Measurements from ENCODE around the gene LTB4R.

LTB4R gene

DNA sequence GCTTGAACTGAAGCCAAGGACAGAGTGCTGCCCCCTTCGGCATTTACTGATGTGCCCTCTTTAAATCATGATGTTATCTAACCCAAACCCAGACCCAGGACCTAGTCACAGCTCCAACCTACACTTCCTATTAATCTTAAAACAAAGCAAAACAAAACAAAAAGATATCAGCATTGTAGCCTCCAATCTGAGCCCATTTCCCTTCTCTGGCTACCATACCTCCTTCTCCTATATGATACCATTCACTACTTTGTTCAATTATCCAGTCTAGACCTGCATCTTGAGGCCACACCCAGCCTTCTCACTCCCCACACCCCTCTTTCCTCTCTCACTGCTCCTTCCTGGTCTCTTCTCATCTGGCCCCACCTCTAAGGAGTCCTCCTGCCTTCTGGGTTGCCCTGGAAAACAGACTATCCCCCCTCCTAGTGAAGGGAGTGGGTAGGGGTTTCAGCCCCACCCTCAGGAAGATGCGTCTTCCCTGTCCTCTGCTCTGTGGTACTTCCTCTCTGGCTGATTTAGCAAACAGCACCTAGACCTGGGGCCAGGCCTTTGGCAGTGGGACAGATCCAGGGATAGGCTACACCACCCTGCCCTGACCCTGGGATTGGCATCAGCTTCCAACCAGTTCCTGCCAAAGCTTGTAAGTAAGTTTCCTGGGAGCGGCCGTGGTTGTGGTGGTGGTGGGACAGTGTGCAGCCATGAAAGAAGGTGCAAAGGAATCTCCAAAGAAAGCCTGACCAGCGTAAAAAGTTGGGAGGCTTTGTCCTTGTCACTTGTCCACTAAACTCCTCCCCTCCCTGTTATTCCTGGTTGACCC, 3.3 kb downstream of the LTB4R start:
- Histone ChIP-seq H3K79me2 (ENCODE audit: low read length) (no peaks in the 10 kb centered on the region), H4K20me1 (ENCODE audit: insufficient read depth, low read length) (no peaks in the 10 kb centered on the region), H3K4me1 (ENCODE audit: low read length) (no peaks in the 10 kb centered on the region), H3K4me3 (ENCODE audit: low read length) (no peak overlapping the region), H3K4me2 (ENCODE audit: low read length) (no peak overlapping the region), H3K9me3 (ENCODE audit: insufficient read depth, low read length) (no peaks in the 10 kb centered on the region), H2AFZ (ENCODE audit: low read depth, low read length) (no peak overlapping the region), H3K36me3 (replicated peaks; ENCODE audit: low read depth, low read length) (no peaks in the 10 kb centered on the region), H3K27me3 (ENCODE audit: low read depth, low read length) (0 out of 2 replicates have a peak, but pooled peaks cover 1% of the 10 kb centered on the region), H3K9ac (ENCODE audit: low read length) (no peak overlapping the region), H3K27ac (ENCODE audit: low read length) (no peak overlapping the region)
- no peak for TF ChIP-seq EZH2phosphoT487 (IDR thresholded peaks at IDR 0.05; ENCODE audit: low read depth)
- TF ChIP-seq, protein P1, sequence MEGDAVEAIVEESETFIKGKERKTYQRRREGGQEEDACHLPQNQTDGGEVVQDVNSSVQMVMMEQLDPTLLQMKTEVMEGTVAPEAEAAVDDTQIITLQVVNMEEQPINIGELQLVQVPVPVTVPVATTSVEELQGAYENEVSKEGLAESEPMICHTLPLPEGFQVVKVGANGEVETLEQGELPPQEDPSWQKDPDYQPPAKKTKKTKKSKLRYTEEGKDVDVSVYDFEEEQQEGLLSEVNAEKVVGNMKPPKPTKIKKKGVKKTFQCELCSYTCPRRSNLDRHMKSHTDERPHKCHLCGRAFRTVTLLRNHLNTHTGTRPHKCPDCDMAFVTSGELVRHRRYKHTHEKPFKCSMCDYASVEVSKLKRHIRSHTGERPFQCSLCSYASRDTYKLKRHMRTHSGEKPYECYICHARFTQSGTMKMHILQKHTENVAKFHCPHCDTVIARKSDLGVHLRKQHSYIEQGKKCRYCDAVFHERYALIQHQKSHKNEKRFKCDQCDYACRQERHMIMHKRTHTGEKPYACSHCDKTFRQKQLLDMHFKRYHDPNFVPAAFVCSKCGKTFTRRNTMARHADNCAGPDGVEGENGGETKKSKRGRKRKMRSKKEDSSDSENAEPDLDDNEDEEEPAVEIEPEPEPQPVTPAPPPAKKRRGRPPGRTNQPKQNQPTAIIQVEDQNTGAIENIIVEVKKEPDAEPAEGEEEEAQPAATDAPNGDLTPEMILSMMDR (IDR thresholded peaks at IDR 0.05; ENCODE audit: low read depth, low read length), result no peak

DNA sequence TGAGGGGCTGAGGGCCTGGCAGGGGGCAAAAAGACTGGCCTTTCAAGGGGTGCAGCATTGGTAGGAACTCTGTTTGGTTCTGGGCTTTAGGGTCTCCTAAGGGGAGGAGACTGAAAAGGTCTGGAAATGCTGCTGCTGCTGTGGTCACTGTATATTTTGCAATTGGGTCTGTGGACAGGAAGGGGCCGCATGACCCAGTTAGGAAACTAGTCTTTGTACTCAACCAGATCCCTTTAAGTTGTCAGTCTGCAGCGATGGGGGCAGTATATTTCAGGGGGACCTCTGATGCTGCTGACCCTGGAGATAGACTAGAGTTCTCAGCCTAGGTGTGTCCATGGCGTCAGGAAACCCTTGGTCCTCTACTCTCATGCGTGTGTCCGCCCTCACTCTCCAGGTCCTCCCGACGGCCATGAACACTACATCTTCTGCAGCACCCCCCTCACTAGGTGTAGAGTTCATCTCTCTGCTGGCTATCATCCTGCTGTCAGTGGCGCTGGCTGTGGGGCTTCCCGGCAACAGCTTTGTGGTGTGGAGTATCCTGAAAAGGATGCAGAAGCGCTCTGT, 4.0 kb downstream of the LTB4R start:
- H3K9ac ChIP-seq (ENCODE audit: low read length), result no peak overlapping the region
- H3K4me2 ChIP-seq (ENCODE audit: low read length), result no peak overlapping the region
- no peak overlapping the region for H2AFZ ChIP-seq (ENCODE audit: low read depth, low read length)
- no peaks in the 10 kb centered on the region for H3K9me3 ChIP-seq (ENCODE audit: insufficient read depth, low read length)
- peaks cover 9% of the 10 kb centered on the region; the same call in 1 of the 2 replicates for H3K27me3 ChIP-seq (ENCODE audit: low read depth, low read length)
- H3K36me3 ChIP-seq (replicated peaks; ENCODE audit: low read depth, low read length), result no peaks in the 10 kb centered on the region
- TF ChIP-seq EZH2phosphoT487 (IDR thresholded peaks at IDR 0.05; ENCODE audit: low read depth), result no peak
- TF ChIP-seq, protein P1 (IDR thresholded peaks at IDR 0.05; ENCODE audit: low read depth, low read length), result no peak
- H3K27ac ChIP-seq (ENCODE audit: low read length), result no peak overlapping the region
- no peaks in the 10 kb centered on the region for H3K79me2 ChIP-seq (ENCODE audit: low read length)
- no peak overlapping the region for H3K4me3 ChIP-seq (ENCODE audit: low read length)
- no peaks in the 10 kb centered on the region for H4K20me1 ChIP-seq (ENCODE audit: insufficient read depth, low read length)
- H3K4me1 ChIP-seq (ENCODE audit: low read length), result no peaks in the 10 kb centered on the region

DNA sequence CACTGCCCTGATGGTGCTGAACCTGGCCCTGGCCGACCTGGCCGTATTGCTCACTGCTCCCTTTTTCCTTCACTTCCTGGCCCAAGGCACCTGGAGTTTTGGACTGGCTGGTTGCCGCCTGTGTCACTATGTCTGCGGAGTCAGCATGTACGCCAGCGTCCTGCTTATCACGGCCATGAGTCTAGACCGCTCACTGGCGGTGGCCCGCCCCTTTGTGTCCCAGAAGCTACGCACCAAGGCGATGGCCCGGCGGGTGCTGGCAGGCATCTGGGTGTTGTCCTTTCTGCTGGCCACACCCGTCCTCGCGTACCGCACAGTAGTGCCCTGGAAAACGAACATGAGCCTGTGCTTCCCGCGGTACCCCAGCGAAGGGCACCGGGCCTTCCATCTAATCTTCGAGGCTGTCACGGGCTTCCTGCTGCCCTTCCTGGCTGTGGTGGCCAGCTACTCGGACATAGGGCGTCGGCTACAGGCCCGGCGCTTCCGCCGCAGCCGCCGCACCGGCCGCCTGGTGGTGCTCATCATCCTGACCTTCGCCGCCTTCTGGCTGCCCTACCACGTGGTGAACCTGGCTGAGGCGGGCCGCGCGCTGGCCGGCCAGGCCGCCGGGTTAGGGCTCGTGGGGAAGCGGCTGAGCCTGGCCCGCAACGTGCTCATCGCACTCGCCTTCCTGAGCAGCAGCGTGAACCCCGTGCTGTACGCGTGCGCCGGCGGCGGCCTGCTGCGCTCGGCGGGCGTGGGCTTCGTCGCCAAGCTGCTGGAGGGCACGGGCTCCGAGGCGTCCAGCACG, 4.7 kb downstream of the LTB4R start:
- Histone ChIP-seq H4K20me1 (ENCODE audit: insufficient read depth, low read length) (no peaks in the 10 kb centered on the region), H3K4me1 (ENCODE audit: low read length) (no peaks in the 10 kb centered on the region), H3K4me2 (ENCODE audit: low read length) (no peak overlapping the region), H3K9ac (ENCODE audit: low read length) (no peak overlapping the region), H3K9me3 (ENCODE audit: insufficient read depth, low read length) (no peaks in the 10 kb centered on the region), H3K79me2 (ENCODE audit: low read length) (no peaks in the 10 kb centered on the region), H3K36me3 (replicated peaks; ENCODE audit: low read depth, low read length) (no peaks in the 10 kb centered on the region), H3K27ac (ENCODE audit: low read length) (no peak overlapping the region), H3K4me3 (ENCODE audit: low read length) (no peak overlapping the region), H3K27me3 (ENCODE audit: low read depth, low read length) (peaks cover 11% of the 10 kb centered on the region; the same call in 1 of the 2 replicates), H2AFZ (ENCODE audit: low read depth, low read length) (no peak overlapping the region)
- TF ChIP-seq EZH2phosphoT487 (IDR thresholded peaks at IDR 0.05; ENCODE audit: low read depth), result no peak
- TF ChIP-seq, protein P1 (IDR thresholded peaks at IDR 0.05; ENCODE audit: low read depth, low read length), result no peak

DNA sequence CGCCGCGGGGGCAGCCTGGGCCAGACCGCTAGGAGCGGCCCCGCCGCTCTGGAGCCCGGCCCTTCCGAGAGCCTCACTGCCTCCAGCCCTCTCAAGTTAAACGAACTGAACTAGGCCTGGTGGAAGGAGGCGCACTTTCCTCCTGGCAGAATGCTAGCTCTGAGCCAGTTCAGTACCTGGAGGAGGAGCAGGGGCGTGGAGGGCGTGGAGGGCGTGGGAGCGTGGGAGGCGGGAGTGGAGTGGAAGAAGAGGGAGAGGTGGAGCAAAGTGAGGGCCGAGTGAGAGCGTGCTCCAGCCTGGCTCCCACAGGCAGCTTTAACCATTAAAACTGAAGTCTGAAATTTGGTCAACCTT, 5.3 kb downstream of the LTB4R start:
- Histone ChIP-seq H3K9ac (ENCODE audit: low read length) (no peak overlapping the region), H4K20me1 (ENCODE audit: insufficient read depth, low read length) (no peaks in the 10 kb centered on the region), H3K27ac (ENCODE audit: low read length) (no peak overlapping the region), H3K36me3 (replicated peaks; ENCODE audit: low read depth, low read length) (no peaks in the 10 kb centered on the region), H3K9me3 (ENCODE audit: insufficient read depth, low read length) (no peaks in the 10 kb centered on the region), H3K4me2 (ENCODE audit: low read length) (no peak overlapping the region), H3K4me3 (ENCODE audit: low read length) (no peak overlapping the region), H3K27me3 (ENCODE audit: low read depth, low read length) (peaks cover 11% of the 10 kb centered on the region; the same call in 1 of the 2 replicates), H2AFZ (ENCODE audit: low read depth, low read length) (no peak overlapping the region), H3K79me2 (ENCODE audit: low read length) (no peaks in the 10 kb centered on the region), H3K4me1 (ENCODE audit: low read length) (no peaks in the 10 kb centered on the region)
- TF ChIP-seq EZH2phosphoT487 (IDR thresholded peaks at IDR 0.05; ENCODE audit: low read depth), result no peak
- TF ChIP-seq, protein P1 (IDR thresholded peaks at IDR 0.05; ENCODE audit: low read depth, low read length), result no peak

All from OCI-LY3 (cell line).